GM18861 (cell line): ENCODE results near the gene UROD.
"Not testable (repeated sequence)": the region's sequence is repeated elsewhere in the genome, so short reads cannot be mapped to it uniquely, and the experiment has no call there.

Source experiments
- ATAC-seq: cut with Tn5 transposase; IDR thresholded peaks from one replicate; pipeline ENCODE4 v1.9.1; 2021; ENCODE audit not compliant: unreplicated experiment

Gene UROD

DNA sequence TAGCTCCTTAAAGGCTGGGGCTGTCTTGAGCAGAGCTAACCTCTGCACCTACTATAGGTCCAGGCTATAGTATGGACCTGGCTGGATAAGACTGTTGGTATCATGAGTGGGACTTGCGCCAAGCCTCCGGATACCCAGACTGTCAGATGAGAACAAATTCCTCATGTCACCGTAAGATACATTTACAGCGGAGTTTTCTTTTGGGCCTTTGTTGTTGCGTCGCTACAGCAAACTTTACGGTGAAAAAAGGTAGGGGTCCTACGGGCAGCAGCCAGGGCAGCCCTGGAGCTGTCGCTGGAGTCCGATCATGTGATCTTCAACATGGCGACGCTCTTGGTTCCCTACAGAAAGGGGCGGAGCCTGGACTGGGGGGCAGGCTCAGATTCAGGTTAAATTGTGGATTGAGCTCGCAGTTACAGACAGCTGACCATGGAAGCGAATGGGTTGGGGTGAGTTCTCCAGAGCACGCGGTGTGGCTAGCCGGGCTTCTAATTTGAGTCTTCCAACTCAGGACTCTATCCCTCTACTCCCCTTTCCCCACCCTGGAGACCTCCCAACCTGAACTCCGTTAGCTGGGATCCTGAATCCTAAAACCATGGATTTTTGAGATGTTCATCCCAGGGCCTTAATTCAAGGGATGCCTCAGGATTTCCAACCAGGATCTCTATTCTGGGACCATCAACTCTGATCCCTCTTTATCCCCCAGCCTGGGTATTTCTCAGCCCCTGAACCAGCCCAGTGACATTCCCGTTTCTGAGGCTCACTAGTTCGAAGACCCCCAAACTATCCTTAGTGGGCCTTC is at the start of gene UROD:
TSS of gene UROD (plus strand) at position 418 of the 802 bp plus-strand sequence. CDS start at position 430, 12 bp downstream.
- ATAC-seq = peak; percentile 60

DNA sequence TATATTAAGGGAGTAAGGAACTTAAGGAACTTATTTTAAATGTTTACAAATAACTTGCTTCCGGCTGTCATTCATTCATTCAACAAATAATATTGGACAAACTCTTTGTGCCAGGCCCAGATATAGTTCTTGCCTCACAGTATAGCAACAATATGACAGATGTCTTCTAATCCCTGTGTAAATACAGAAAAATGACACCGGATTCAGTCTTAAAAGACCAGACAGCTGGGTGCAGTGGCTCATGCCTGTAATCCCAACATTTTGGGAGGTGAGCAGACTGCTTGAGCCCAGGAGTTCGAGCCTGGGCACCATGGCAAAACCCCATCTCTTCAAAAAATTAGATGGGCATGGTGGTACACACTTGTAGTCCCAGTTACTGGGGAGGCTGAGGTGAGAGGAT is 49.3 kb upstream of the UROD start:
- no peak for ATAC-seq

DNA sequence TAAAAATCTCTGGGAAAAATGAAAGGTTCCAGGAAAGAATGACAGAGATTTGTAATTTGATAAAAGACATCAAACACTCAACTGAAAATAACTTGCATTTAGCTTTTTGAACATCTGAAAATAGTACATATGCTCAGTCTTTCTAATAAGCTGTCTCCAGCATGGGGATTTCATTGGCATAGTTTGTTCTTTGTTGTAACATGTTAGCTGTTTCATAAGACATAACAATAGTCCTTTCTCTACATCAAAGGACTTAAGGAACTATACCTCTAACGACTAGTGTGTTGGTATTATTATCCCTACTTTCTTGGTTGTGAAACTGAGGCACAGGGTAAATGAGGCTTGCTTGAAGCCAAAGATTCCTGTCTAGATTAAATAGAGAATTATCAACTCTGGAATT is 47.7 kb upstream of the UROD start:
- no peak for ATAC-seq

DNA sequence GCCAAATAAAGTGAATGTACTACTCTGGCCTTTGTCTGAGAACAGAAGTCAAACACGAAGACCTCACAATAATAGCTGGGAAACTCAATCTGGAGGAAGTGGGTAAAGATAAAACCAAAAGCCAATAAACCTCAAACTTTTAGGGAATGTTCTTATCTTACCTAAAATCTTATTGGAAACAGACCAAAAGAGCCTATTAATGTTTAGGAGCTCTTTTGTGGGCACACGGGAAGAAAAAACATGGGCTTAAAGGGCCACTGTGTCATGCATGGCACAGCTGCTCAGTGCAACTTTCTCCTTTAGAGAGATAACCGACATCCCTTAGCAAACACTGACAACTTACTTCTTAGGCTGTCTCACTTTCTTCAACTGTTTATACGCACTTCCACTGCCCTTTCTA is 41.7 kb upstream of the UROD start:
- ATAC-seq = no peak

DNA sequence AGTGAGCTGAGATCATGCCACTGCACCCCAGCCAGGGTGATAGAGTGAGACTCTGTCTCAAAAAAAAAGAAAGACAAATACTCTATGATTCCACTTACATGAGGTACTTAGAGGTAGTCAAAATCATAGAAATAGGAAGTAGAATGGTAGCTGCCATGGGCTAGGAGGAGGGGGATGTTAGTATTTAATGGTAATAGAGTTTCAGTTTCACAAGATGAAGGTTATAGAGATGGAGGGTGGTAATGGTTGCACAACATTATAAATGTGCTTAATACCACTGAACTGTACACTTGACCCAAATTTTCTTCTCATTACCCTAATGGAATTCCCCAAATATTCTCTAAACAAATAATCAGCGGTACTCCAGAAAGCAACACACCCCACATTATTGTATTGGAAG is 38.4 kb upstream of the UROD start:
- ATAC-seq = no peak

DNA sequence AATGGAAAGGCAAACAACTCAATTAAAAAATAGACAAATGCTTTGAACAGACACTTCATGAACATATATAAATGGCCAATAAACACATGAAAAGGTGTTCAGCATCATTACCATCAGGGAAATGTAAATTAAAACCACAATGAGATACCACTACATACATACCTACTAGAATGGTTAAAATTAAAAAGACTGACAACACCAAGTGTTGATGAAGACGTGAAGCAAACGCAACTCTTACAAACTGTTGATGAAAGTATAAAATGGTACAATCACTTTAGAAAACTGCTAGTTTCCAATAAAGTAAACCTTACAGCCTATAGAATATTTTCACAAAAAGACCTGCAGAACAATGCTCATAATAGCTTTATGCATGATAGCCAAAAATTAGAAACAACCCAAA is 35.8 kb upstream of the UROD start:
- ATAC-seq = no peak

DNA sequence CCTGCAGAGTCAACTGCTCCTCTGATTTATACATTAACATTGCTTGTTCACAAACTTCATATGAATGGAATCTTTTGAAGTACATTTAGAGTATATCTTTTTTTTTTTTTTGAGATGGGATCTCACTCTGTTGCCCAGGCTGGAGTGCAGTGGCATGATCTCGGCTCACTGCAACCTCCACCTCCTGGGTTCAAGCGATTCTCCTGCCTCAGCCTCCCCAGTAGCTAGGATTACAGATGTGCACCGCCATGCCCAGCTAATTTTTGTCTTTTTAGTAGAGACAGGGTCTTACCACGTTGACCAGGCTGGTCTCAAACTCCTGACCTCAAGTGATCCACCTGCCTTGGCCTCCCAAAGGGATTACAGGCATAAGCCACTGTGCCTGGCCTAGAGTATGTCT is 34.7 kb upstream of the UROD start:
- not testable (repeated sequence) for ATAC-seq

DNA sequence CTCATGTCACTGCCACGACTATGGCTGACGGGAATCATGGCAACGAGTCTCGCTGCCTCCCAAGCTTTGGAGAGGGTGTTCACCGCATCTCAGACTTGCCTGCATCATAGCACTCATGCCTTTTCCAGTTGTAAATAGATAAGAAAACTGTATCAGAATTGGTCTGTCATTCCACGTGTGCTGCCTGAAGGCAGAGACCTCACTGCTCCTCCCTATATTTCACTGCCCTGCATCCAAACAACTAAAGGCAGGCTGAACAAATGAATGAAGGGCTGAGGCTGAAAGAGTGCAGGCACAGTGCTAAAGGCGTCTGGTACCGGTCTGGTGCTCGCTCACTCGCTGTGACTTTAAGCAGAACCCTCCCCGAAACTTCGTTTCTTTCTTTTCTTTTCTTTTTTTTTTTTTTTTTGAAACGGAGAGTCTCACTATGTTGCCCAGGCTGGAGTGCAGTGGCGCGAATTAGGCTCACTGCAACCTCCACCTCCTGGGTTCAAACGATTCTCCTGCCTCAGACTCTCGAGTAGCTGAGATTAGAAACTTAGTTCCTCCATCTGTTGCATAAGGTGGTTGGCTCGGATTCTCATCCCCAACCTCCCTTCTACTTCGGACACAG is 26.2 kb upstream of the UROD start:
- peak; percentile 11 for ATAC-seq

DNA sequence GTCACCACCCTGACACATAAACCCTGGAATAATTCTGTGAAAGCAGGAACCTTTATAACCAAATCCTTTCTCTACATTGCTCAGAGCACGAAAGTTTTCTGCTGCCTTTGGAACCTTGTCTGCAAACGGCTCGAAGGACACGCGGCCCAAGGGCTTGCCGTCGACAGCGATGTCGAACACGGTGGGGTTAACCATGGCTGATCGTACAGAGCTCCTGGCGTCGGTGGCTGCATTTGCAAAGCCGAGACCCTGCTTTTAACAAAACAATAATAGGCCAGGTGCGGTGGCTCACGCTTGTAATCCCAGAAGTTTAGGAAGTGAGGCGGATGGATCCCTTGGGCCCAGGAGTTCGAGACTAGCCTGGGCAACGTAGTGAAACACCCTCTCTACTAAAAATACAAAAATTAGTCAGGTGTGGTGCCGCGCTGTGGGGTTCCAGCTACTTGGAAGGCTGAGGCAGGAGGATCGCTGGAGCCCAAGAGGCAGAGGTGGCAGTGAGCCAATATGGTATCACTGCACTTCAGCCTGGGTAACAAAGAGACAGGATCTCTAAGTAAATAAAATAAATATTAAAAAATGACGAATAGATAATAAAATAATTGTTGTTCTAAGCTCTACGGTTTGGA is 23.4 kb upstream of the UROD start:
- ATAC-seq = no peak

DNA sequence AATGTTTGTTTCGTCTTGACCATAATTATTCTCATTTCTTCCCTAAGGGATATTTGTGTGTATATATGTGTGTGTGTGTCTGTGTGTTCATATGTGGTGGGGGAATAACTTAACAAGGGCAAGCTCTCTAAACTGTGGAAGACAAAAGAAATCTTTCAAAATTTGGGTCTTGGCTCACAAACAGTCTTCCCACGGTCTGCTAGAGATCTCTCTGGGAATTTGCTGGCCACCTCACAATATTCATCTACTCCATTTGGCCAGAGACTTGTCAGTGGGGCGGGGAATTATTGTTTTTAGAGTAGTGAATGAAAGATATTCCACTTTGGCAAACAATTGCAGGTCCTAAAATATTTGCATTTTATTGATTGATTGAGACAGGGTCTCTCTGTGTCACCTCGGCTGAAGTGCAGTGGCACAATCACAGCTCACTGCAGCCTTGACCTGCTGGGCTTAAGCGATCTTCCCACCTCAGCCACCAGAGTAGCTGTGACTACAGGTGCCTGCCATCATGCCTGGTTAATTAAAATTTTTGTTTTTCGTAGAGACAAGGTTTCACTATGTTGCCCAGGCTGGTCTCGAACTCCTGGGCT is 17.6 kb upstream of the UROD start:
- no peak for ATAC-seq

DNA sequence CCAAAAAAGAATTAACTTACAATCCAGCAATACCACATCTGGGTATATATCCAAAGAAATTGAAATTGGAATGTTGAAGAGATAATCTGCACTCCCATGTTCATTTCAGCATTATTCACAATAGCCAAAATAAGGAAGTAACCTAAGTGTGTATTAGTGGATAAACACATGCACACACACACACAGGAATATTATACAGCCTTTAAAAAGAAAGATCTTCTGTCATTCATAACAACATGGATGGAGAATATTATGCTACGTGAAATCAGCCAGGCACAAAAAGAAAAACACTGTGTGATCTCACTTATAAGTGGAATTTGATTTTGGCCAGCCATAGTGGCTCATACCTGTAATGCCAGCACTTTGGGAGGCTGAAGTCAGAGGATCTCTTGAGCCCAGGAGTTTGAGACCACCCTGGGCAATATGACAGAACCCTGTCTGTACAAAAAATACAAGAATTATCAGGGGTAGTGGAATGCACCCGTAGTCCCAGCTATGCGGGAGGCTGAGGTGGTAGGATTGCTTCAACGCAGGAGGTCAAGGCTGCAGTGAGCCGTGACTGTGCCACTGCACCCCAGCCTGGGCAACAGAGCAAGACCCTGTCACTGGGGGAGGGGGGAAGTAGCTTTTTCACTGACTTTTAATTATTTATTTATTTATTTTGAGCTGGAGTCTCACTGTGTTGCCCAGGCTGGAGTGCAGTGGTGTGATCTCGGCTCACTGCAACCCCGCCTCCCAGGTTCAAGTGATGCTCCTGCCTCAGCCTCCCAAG is 16.4 kb upstream of the UROD start:
- no peak for ATAC-seq

DNA sequence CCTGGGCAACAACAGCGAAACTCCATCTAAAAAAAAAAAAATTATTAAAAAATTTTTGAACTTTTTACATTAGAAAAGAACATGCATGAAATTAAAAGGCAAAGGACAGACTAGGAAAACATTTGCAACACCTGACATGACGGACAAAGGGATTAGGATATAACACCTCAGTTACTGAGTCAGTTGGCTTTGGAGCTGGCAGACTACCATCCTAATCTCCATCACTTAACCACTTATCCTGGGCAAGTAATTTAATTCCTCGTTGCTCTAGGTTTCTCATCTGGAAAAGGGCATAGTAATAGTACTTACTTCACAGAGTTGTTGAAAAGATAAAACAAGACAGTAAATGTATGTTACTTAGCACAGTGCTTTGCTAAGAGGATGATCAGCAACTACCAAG is 12.8 kb upstream of the UROD start:
- no peak for ATAC-seq

DNA sequence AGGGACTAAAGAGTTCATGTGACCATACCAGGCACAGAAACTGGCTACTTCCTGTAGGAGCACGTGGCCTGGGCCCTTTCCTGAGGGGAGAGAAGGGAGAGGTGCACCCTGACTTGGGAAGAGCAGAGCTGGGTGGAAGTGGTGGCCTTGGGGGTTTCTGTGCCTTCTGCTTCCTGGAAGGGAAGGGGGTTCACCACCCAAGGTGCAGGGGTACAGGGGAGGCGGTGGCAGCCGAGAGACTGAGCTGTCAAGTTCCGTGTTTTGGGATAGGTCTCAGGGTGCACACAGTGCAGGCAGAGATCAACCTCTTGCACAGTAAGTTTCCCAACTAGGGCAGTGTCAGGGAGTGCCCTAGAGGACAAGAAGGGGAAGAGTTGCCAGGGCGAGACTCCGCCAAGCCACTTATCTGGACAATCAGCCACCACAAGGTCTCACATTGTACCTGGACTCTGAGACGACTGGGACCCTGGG is 11.0 kb upstream of the UROD start:
- no peak for ATAC-seq

DNA sequence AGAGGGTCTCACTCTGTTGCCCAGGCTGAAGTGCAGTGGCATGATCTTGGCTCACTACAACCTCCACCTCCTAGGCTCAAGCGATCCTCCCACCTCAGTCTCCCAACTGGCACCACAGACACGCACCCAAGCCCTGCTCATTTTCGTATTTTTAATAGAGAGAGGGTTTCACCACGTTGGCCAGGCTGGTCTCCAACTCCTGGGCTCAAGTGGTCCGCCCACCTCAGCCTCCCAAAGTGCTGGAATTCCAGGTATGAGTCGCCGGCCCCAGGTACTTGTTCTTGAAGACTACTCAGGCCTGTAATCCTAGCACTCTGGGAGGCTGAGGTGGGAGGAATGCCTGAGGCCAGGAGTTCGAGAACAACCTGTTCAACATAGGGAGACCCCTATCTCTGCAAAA is 10.5 kb upstream of the UROD start:
- not testable (repeated sequence) for ATAC-seq

DNA sequence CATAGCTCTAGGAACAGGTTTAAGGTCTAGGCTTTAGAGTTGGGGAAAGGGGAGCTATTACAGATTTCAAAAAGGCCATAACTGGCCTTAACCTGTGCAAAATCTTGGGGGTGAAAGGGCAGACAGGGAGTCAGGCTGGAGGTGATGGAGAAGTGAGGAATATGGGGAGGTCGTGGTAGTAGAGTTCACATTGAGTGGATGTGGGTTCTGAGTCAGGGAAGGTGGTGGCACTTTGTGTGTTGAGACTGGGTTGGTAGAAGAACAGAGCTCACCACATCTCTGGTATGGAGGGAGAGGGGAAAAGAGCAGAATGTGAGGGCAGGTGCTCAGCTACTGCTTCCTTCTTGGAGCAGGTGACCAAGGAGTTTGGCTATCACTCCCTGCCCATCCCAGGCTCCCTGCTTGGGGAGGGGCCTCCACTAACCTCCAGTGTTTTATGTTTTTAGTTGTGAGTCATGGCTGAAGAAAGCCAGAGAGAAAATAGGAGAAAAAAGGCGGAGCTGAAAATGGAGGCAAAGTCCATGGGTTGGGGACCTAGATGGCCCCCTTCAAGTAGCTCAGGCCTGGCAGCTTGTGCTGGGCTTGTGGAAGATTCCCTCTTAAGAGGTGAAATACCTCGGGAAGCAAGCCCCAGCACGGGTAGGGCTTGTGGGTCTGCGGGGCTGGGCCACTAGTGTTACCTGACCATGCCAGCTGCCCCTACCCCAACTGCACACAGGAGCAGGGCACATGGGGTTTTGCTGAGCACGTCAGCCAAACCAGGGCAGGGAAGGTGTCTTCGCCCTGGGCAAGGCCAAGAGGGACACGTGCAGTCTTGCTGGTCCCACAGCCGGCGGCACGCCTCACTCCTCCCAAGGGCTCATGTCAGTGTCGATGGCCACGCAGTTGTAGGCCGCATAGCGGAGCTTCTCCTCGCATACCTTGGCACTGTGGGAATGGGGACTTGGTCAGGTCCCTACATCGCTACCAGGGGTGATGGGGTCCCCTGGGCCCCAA is 9.1 kb upstream of the UROD start:
- no peak for ATAC-seq

DNA sequence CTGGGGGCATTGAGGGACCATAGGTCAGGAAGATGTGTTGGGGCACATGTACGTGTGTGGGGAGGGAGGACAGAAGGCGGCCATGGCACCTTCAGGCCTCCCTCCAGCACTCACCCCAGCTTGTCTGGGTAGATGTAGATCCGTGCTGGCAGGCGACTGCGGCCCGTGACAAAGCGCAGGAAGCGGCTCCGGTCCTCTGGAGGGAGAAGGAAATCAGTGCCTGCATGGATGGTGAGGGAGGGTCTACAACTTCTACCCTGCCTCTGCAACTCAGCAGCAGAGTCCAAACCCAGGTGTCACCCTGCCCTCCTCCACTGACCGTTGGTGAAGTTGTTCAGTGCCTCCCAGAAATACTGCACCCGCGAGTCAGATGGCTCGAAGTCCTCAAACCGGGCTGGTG is 8.3 kb upstream of the UROD start:
- no peak for ATAC-seq

DNA sequence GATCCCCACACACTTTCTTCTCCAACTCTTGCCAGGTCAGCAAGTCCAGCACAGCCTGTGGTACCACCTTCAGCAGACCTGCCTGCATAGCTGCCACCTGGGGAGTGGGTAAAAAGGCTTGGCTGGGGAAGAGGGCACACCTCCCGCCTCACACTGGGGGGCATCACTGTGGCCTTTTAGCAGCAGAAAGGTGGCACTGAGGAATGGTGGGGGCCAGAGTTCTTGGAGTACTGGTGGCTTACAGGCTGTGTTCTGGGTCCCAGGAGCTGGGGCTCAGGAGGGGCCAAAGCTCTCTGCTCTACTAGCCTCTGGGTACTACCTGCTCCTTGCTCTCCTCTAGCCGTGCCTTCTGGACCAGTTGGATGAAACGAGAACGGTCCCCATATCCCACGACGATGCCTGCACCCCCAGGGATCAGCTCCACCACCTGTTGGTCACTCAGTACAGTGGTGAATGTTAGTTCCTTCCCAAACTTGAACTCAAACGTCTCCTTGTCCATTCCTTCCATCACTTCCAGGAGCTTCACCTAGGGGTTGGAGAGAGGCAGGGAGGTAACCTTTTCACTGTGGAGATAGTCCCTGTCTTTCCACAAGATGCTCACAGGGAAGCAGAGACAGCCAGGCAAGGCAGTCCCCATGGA is 7.7 kb upstream of the UROD start:
- no peak for ATAC-seq

DNA sequence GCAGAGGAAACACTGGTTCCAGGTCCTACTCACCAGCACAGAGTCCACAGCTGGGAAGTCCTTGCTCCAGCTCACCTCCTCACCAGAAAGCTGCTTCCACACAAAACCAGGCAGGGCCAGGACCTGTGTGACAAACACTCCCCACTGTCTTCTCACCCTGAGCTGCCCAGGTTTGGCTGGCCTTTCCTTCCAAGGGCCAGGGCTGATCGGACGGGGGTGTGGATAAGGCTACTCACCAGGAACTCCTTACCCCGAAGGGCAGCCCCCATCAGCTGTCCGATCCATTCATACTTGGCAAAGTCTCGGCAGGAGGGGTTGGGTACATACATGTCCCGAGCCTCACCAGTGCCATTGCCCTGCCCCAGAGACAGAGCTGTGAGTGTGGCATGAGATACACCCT is 6.3 kb upstream of the UROD start:
- no peak for ATAC-seq

DNA sequence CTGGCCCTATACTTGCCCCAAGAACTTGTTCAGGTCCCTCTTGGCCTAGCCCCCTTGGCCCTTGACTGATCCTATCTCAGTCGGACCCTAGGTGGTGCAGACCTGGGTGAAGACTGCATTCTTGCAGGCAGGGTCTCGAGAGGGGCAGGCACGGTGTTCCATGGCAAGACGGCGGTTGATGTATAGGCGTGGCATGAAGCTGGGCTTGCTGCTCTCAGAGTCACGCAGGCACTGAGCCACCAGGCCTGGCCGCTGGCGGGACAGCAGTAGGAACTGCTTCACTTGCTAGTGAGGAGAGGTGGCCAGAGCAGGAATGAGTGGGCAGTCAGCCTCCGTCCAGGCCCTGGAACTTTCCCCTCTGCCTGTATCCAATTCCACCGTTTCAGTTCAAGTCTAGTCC is 4.7 kb upstream of the UROD start:
- ATAC-seq = no peak
